GM19238 (cell line): ENCODE measurements around the gene GPRASP2.

Experiments used
- DNase-seq: peaks from one replicate; pipeline ENCODE4 v3.0.0; 2011; ENCODE audit warnings: low spot score; ENCODE audit not compliant: insufficient read length

GPRASP2 gene

GRCh38 chrX:102744307-102744706 lies 32.1 kb downstream of the GPRASP2 start:
- DNase-seq: no peak

GRCh38 chrX:102745513-102745856 lies 33.2 kb downstream of the GPRASP2 start:
- no peak for DNase-seq

GRCh38 chrX:102745857-102746584 lies 33.8 kb downstream of the GPRASP2 start:
- no peak for DNase-seq

- no peak for DNase-seq
Observed at GRCh38 chrX:102765217-102765616, 53.0 kb downstream of the GPRASP2 start.

- DNase-seq: no peak
Observed at GRCh38 chrX:102765809-102766208, 53.6 kb downstream of the GPRASP2 start.

- no peak for DNase-seq
Observed at GRCh38 chrX:102767287-102767686, 55.0 kb downstream of the GPRASP2 start.
